Measurements from ENCODE around the gene PTCD1. TPM values are rescaled to one million over a fixed set of nuclear protein-coding genes. Genes with fewer than 3 reads are reported as not detected.

PTCD1 gene
- total RNA-seq, 6 donors from 2014 or later = 6.3 to 13.4 (median 7.6) TPM

DNA sequence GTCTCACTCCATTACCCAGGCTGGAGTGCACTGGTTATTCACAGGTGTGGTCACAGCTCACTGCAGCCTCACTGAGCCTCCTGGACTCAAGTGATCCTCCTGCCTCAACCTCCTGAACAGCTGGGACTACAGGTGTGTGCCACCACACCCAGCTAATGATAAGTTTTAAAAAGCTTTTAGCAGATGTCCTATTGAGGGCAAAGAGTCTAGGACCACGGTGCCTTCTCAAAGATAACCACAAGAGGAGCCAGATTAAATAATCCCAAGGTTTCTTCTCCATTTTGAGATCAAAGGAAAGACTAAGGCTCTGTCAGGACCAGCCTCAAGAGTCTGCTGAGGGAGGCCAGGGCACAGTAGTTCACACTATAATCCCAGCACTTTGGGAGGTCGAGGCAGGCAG lies 22.6 kb upstream of the PTCD1 start:
- no peak for ATAC-seq (ENCODE audit: low FRiP score in 2 of 2)
- no peak overlapping the region for H3K27ac ChIP-seq

DNA sequence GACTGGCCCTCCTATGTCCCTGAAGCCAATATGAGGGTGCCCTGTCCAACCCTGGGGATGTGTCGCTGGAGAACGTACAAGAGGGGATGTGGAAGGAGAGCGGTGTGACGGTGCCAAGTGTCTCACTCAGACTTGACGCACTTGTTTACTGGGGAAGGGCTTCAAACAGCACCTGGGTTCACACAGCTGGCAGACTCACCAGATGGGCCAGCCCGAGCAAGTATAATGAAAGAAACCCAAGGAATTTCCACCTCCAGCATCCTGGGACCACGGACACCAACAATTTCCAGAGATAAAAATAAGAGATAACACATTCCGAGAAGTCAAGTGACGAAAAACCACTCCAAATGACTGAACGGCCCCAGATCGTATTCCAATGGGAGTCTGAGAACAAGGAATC lies 22.1 kb upstream of the PTCD1 start:
- H3K4me3 ChIP-seq = no peak overlapping the region
- DNase-seq (no peak), ATAC-seq (ENCODE audit: low FRiP score in 2 of 2) (no peak)
- no peaks in the 10 kb centered on the region for H3K9me3 ChIP-seq
- peaks cover 15 to 44% (median 22%) of the 10 kb centered on the region in 4 donors for H3K4me1 ChIP-seq
- no peaks in the 10 kb centered on the region for H3K27me3 ChIP-seq
- 80 to 82% methylated on average over 11 of the region's 11 CpGs for WGBS, 2 donors
- H3K27ac ChIP-seq = no peak overlapping the region
- H3K36me3 ChIP-seq = peaks cover 12 to 57% (median 42%) of the 10 kb centered on the region in 4 donors
- TF ChIP-seq POLR2A (IDR thresholded peaks at IDR 0.05) (no peak), POLR2AphosphoS5 (IDR thresholded peaks at IDR 0.05) (no peak), EP300 (IDR thresholded peaks at IDR 0.05) (no peak)
- TF ChIP-seq, protein P1, sequence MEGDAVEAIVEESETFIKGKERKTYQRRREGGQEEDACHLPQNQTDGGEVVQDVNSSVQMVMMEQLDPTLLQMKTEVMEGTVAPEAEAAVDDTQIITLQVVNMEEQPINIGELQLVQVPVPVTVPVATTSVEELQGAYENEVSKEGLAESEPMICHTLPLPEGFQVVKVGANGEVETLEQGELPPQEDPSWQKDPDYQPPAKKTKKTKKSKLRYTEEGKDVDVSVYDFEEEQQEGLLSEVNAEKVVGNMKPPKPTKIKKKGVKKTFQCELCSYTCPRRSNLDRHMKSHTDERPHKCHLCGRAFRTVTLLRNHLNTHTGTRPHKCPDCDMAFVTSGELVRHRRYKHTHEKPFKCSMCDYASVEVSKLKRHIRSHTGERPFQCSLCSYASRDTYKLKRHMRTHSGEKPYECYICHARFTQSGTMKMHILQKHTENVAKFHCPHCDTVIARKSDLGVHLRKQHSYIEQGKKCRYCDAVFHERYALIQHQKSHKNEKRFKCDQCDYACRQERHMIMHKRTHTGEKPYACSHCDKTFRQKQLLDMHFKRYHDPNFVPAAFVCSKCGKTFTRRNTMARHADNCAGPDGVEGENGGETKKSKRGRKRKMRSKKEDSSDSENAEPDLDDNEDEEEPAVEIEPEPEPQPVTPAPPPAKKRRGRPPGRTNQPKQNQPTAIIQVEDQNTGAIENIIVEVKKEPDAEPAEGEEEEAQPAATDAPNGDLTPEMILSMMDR (IDR thresholded peaks at IDR 0.05) = no peak

More for the DNA sequence above, 22.6 kb upstream of the PTCD1 start:
- Histone ChIP-seq H3K4me3 (no peak overlapping the region), H3K36me3 (peaks cover 9 to 51% (median 36%) of the 10 kb centered on the region in 4 donors), H3K27me3 (no peaks in the 10 kb centered on the region), H3K4me1 (peaks cover 15 to 46% (median 22%) of the 10 kb centered on the region in 4 donors), H3K9me3 (no peaks in the 10 kb centered on the region)
- TF ChIP-seq POLR2A (IDR thresholded peaks at IDR 0.05) = no peak
- TF ChIP-seq EP300 (IDR thresholded peaks at IDR 0.05) = no peak
- TF ChIP-seq POLR2AphosphoS5 (IDR thresholded peaks at IDR 0.05) = no peak
- TF ChIP-seq, protein P1 (IDR thresholded peaks at IDR 0.05) = no peak
- WGBS, 2 donors = 96 to 100% methylated on average over 2 of the region's 2 CpGs
- no peak for DNase-seq

DNA sequence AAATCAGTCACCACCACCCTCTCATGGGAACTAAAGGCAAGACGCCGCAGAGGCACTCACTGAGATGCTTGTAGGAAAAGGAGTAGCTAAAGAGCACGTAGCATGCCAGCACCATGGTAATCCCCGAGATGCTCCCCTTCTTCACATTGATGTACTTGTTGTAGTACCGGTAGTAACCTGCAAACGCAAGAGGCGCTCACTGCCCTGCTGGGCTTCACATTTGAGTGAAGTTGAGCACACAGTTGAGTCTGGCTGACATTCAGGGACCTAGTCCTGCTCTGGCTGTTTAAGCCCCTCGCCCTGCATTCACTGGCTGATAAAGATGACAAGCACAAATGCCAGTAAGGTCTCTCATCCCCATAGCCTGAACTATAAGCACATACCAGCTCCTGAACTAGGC lies 20.5 kb upstream of the PTCD1 start:
- TF ChIP-seq POLR2AphosphoS5 (IDR thresholded peaks at IDR 0.05) (no peak), EP300 (IDR thresholded peaks at IDR 0.05) (no peak), POLR2A (IDR thresholded peaks at IDR 0.05) (no peak)
- ATAC-seq (ENCODE audit: low FRiP score in 2 of 2) (no peak), DNase-seq (no peak)
- H3K9me3 ChIP-seq = no peaks in the 10 kb centered on the region
- peaks cover 13 to 72% (median 58%) of the 10 kb centered on the region in 4 donors for H3K36me3 ChIP-seq
- H3K4me1 ChIP-seq = peaks cover under 1 to 30% (median 9%) of the 10 kb centered on the region in 4 donors
- no peaks in the 10 kb centered on the region for H3K27me3 ChIP-seq
- H3K27ac ChIP-seq = no peak overlapping the region
- 95 to 96% methylated on average over 8 of the region's 8 CpGs for WGBS, 2 donors
- no peak overlapping the region for H3K4me3 ChIP-seq

DNA sequence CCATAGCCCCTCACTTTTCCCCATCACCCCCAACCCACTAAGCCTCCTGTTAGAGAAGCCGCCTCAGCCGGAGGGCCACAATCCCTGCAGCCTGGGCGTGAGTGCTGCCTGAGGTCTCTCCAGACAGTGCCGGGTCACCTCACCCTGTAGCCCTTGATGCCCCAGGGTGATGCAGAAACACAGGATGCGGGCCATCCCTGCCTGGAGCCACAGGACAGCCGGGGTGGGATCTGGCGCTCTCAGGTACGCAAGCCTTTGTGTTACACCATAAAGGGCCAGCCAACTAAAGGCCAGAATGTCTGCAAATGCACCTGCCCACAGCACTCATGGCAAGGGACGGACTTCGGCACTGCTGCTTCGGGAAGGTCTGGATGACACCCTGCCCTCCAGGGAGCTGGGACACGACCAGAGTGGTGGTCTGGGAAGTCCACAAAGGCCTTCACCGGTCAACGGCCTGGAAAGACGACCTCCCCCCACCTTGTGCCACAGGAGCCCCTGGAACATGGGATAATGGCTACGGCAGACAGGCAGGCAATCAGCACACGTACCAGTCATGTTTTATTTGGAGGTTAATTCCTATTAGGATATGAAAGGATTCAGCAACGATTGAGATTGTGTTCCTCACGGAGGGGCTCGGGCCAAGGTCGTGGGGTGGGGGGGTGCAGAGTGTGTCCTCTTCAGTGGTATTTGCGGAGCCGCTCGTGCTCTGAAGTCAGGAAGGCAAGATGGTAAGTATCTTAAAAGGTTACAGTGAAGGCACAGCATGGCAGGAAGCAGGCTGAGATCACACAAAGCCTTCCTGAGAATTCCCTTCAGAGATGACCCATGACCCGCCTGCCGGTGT lies 19.3 kb upstream of the PTCD1 start:
- H3K9me3 ChIP-seq = no peaks in the 10 kb centered on the region
- H3K4me1 ChIP-seq = peaks cover 0 to 18% (median 0%) of the 10 kb centered on the region in 4 donors
- WGBS, 2 donors = 87 to 91% methylated on average over 19 to 26 of the region's 26 CpGs
- DNase-seq = no peak
- H3K4me3 ChIP-seq = no peak overlapping the region
- H3K27me3 ChIP-seq = no peaks in the 10 kb centered on the region
- TF ChIP-seq POLR2AphosphoS5 (IDR thresholded peaks at IDR 0.05) (no peak), EP300 (IDR thresholded peaks at IDR 0.05) (no peak), POLR2A (IDR thresholded peaks at IDR 0.05) (no peak)
- TF ChIP-seq, protein P1 (IDR thresholded peaks at IDR 0.05) = no peak
- no peak overlapping the region for H3K27ac ChIP-seq
- peak in 1 of 2 donors; percentile 9 for ATAC-seq (ENCODE audit: low FRiP score in 2 of 2)
- H3K36me3 ChIP-seq = peaks cover 13 to 77% (median 62%) of the 10 kb centered on the region in 4 donors

DNA sequence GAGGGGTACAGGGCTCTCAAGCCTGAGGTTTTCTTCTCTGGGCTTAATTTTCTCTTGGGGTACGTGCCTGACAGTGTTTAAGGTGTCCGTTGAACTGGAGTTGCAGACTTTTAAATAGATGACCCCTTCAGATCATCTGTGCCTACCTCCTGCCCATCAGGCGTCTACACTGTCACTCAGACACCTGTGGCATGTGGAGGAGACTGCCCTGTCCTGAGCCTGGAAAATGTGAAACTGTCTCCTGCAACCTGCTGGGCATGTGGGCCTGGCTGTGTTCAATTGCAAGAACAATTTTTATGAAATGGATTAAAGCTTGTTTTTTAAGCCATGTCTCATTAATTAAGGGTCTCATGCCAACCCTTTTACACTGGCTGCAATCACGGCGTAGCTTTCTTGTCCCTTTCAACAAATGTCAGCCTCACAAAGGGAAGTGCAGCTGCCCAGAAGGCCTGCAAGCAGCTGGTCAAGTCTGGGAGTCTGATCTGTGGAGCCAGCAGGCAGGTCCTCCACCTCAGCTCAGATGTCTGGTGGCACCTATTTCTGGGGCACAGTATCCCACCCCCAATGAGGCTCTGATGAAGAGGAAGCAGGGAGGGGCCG lies 18.6 kb upstream of the PTCD1 start:
- ATAC-seq (ENCODE audit: low FRiP score in 2 of 2) (no peak), DNase-seq (no peak)
- no peak overlapping the region for H3K27ac ChIP-seq
- no peak for TF ChIP-seq EP300 (IDR thresholded peaks at IDR 0.05)
- TF ChIP-seq, protein P1 (IDR thresholded peaks at IDR 0.05) = no peak
- TF ChIP-seq POLR2A (IDR thresholded peaks at IDR 0.05) = no peak
- no peak for TF ChIP-seq POLR2AphosphoS5 (IDR thresholded peaks at IDR 0.05)
- peaks cover 0 to 11% (median 0%) of the 10 kb centered on the region in 4 donors for H3K4me1 ChIP-seq
- no peaks in the 10 kb centered on the region for H3K27me3 ChIP-seq
- peaks cover 13 to 79% (median 69%) of the 10 kb centered on the region in 4 donors for H3K36me3 ChIP-seq
- H3K4me3 ChIP-seq = no peak overlapping the region
- WGBS, 2 donors = 86 to 87% methylated on average over 3 to 6 of the region's 6 CpGs
- H3K9me3 ChIP-seq = no peaks in the 10 kb centered on the region

Data from upper lobe of left lung (tissue), 6 donors.